ENCODE measurements around the gene NELFB. TPM values are rescaled to one million over a fixed set of nuclear protein-coding genes. Genes with fewer than 3 reads are reported as not detected.

Gene NELFB
- total and polyA plus RNA-seq, 9 of the 15 experiments (the other 6 are each of a cell fraction or from before 2014, with no cell fraction given) = 0.24 to 84.0 (median 29.7) TPM

DNA sequence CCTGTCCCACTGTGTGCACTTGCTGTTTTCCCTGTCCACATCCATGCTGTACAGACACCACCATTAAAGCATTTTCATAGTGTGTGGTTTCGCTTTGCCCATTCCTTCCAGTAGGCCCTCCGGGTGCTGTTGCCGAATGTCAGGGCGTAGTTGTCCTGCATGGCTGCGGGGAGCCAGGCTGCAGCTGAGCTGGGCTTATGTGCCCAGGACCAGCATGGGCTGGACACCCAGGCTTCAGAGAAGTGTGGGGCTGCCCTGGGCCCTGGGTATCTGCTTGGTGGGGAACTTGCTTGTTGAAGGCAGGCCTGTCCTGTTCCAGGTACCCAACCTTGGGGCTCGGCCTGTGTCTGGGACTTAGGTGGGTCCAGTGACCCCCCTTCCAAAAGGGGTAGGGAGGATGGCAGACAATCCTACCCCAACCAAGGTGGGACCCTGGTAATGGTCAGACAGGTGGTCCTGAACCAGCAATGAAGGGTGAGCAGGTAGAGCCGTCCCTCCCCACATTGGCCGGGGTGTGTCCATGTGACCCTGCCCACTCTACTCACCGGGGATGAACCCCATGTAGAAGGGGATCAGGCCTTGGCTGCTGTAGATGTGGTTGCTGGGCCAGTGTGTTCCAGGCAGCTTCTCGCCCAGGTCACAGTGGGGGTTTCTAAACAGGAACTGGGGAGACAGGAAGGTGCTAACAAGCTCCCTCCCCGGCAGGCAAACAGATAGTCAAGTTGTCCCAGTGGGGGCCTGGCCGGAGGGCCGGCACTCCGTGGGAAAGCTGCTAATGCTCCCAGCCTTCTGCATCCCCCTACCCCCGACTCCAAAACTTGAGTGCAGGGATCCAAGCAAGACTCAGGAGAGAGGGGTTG, 11.3 kb upstream of the NELFB start (continued):
- TF ChIP-seq, protein P1, sequence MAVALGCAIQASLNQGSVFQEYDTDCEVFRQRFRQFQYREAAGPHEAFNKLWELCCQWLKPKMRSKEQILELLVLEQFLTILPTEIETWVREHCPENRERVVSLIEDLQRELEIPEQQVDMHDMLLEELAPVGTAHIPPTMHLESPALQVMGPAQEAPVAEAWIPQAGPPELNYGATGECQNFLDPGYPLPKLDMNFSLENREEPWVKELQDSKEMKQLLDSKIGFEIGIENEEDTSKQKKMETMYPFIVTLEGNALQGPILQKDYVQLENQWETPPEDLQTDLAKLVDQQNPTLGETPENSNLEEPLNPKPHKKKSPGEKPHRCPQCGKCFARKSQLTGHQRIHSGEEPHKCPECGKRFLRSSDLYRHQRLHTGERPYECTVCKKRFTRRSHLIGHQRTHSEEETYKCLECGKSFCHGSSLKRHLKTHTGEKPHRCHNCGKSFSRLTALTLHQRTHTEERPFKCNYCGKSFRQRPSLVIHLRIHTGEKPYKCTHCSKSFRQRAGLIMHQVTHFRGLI (CRISPR knock-in tag; IDR thresholded peaks at IDR 0.05) = no peak
- TF ChIP-seq ZNF263 (CRISPR knock-in tag; IDR thresholded peaks at IDR 0.05; ENCODE audit: borderline replicate concordance) = no peak
- TF ChIP-seq ZNF561 (CRISPR knock-in tag; conservative IDR thresholded peaks at IDR 0.05) = 0 out of 2 replicates have a peak, but pooled peaks have one; percentile 10
- TF ChIP-seq OTX1 (CRISPR knock-in tag; IDR thresholded peaks at IDR 0.05) = peak; percentile 74
- TF ChIP-seq ZNF436 (CRISPR knock-in tag; IDR thresholded peaks at IDR 0.05) = peak; percentile 12; the same call in 1 of the 2 replicates
- peak; percentile 16; the same call in 1 of the 2 replicates for TF ChIP-seq THRAP3 (IDR thresholded peaks at IDR 0.05; ENCODE audit: borderline replicate concordance)
- TF ChIP-seq, protein P2, sequence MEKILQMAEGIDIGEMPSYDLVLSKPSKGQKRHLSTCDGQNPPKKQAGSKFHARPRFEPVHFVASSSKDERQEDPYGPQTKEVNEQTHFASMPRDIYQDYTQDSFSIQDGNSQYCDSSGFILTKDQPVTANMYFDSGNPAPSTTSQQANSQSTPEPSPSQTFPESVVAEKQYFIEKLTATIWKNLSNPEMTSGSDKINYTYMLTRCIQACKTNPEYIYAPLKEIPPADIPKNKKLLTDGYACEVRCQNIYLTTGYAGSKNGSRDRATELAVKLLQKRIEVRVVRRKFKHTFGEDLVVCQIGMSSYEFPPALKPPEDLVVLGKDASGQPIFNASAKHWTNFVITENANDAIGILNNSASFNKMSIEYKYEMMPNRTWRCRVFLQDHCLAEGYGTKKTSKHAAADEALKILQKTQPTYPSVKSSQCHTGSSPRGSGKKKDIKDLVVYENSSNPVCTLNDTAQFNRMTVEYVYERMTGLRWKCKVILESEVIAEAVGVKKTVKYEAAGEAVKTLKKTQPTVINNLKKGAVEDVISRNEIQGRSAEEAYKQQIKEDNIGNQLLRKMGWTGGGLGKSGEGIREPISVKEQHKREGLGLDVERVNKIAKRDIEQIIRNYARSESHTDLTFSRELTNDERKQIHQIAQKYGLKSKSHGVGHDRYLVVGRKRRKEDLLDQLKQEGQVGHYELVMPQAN (IDR thresholded peaks at IDR 0.05; ENCODE audit: borderline replicate concordance) = 0 out of 2 replicates have a peak, but pooled peaks have one; percentile 8
- TF ChIP-seq HDAC1 (IDR thresholded peaks at IDR 0.05) = no peak
- peak; percentile 75 for TF ChIP-seq KDM5B (IDR thresholded peaks at IDR 0.05; ENCODE audit: insufficient replicate concordance, low read depth, low read length)
